Smooth muscle cell (in vitro differentiated cells): ENCODE results near the gene ZNF718. TPM values are rescaled to one million over a fixed set of nuclear protein-coding genes. Genes with fewer than 3 reads are reported as not detected.
"Not testable (repeated sequence)": the region's sequence is repeated elsewhere in the genome, so short reads cannot be mapped to it uniquely, and the experiment has no call there.

ENCODE experiments used
- DNase-seq: peaks from one replicate; lab custom pipeline; 2025; ENCODE audit not compliant: unreplicated experiment; lab: John Stamatoyannopoulos, UW
- H2AFZ ChIP-seq: fragments of 200-600 bp; sonication (generic); 2 replicates; pipeline ENCODE4 v1.6.0; 2016; ENCODE audit warnings: antibody characterized with exemption, low read depth, mild to moderate bottlenecking
- H3F3A ChIP-seq: fragments of 200-600 bp; sonication (generic); 2 replicates; pipeline ENCODE4 v1.6.0; 2017; ENCODE audit warnings: antibody characterized with exemption, low read depth
- H3K27ac ChIP-seq: fragments of 200-600 bp; sonication (generic); 2 replicates; pipeline ENCODE4 v1.5.1; 2016; ENCODE audit warnings: low read depth, mild to moderate bottlenecking
- H3K27me3 ChIP-seq: fragments of 200-600 bp; sonication (generic); 2 replicates; pipeline ENCODE4 v1.6.1; 2016; ENCODE audit warnings: low read depth, mild to moderate bottlenecking
- H3K36me3 ChIP-seq: fragments of 200-600 bp; sonication (generic); 2 replicates; pipeline ENCODE4 v1.5.1; 2016; ENCODE audit warnings: low read depth
- H3K4me1 ChIP-seq: fragments of 200-600 bp; sonication (generic); 2 replicates; pipeline ENCODE4 v1.5.1; 2016; ENCODE audit warnings: low read depth
- H3K4me2 ChIP-seq: fragments of 200-600 bp; sonication (generic); 2 replicates; pipeline ENCODE4 v1.6.0; 2016; ENCODE audit warnings: mild to moderate bottlenecking
- H3K4me3 ChIP-seq: fragments of 200-600 bp; sonication (generic); 2 replicates; pipeline ENCODE4 v1.5.1; 2016; ENCODE audit warnings: mild to moderate bottlenecking
- H3K79me2 ChIP-seq: fragments of 200-600 bp; sonication (generic); 2 replicates; pipeline ENCODE4 v1.6.0; 2016; ENCODE audit warnings: low read depth, mild to moderate bottlenecking
- H3K9ac ChIP-seq: fragments of 200-600 bp; sonication (generic); 2 replicates; pipeline ENCODE4 v1.6.0; 2016; ENCODE audit warnings: low read depth
- H3K9me3 ChIP-seq: fragments of 200-600 bp; sonication (generic); replicated peaks from 2 replicates; pipeline ENCODE4 v1.5.1; 2016; ENCODE audit warnings: low read depth
- H4K20me1 ChIP-seq: fragments of 200-600 bp; sonication (generic); 2 replicates; pipeline ENCODE4 v1.6.0; 2016; ENCODE audit warnings: low read depth
- CTCF ChIP-seq: fragments of 200-600 bp; sonication (generic); IDR thresholded peaks from 2 replicates; pipeline ENCODE4 v1.5.1; 2017; ENCODE audit warnings: borderline replicate concordance, mild to moderate bottlenecking, antibody characterized with exemption; ENCODE audit not compliant: insufficient read depth, poor library complexity, severe bottlenecking
- WGBS: methylation state at CpG from one replicate; pipeline ENCODE4 v1.1.7; 2016; ENCODE audit warnings: low lambda C conversion rate; 5-methylcytosine and 5-hydroxymethylcytosine counted together
- polyA plus RNA-seq: library from polyadenylated mRNA; unstranded; fragments of >200 nt; fragmentation: Nextera tagmentation; extraction: Ambion mirVana; gene quantifications from 2 replicates; pipeline ENCODE4 v1.2.1, GENCODE V29; 2016
- total RNA-seq: library from RNA; depleted of rRNA; stranded (reverse); fragments of >200 nt; gene quantifications from 2 replicates; pipeline ENCODE4 v1.2.3, GENCODE V29; 2014

Gene ZNF718
- 2.1 and 3.4 TPM in 2 replicates for total RNA-seq
- polyA plus RNA-seq: 1.2 and 1.7 TPM in 2 replicates

- peak within 1 kb of the TSS; percentile 92 for H3K4me2 ChIP-seq
- no peaks in the 10 kb centered on the region for H3F3A ChIP-seq
- H3K27me3 ChIP-seq: no peaks in the 10 kb centered on the region
- H3K27ac ChIP-seq: peak within 1 kb of the TSS; percentile 25
- H3K4me1 ChIP-seq: peaks cover 5% of the 10 kb centered on the region
- peak within 1 kb of the TSS; percentile 59 for H3K9ac ChIP-seq
- no peaks in the 10 kb centered on the region for H4K20me1 ChIP-seq
- peak within 1 kb of the TSS; percentile 86 for H3K4me3 ChIP-seq
- TF ChIP-seq CTCF: no peak
- no peaks in the 10 kb centered on the region for H3K36me3 ChIP-seq
- peak within 1 kb of the TSS; percentile 98 for H2AFZ ChIP-seq
- peak; percentile 74 for DNase-seq
- H3K9me3 ChIP-seq: no peaks in the 10 kb centered on the region
- peaks cover 22% of the 10 kb centered on the region for H3K79me2 ChIP-seq
- 1% methylated on average over 44 of the region's 44 CpGs for WGBS
Observed at GRCh38 chr4:124275-125081, at the start of gene ZNF718. ZNF718 (plus strand) TSS chr4:124501; CDS start chr4:124671, 170 bp downstream.

GRCh38 chr4:85951-86350 is 38.4 kb upstream of the ZNF718 start:
- H3K4me1 ChIP-seq: no peaks in the 10 kb centered on the region
- WGBS: 97% methylated on average over 3 of the region's 3 CpGs
- no peak overlapping the region for H3K27ac ChIP-seq
- no peak overlapping the region for H3K9ac ChIP-seq
- TF ChIP-seq CTCF: no peak
- H3K79me2 ChIP-seq: no peaks in the 10 kb centered on the region
- peaks cover 69% of the 10 kb centered on the region for H3K36me3 ChIP-seq
- no peak overlapping the region for H2AFZ ChIP-seq
- H3K4me2 ChIP-seq: no peak overlapping the region
- no peak overlapping the region for H3K4me3 ChIP-seq
- H4K20me1 ChIP-seq: no peaks in the 10 kb centered on the region
- no peak for DNase-seq
- peaks cover 91% of the 10 kb centered on the region for H3K9me3 ChIP-seq
- no peaks in the 10 kb centered on the region for H3F3A ChIP-seq
- H3K27me3 ChIP-seq: no peaks in the 10 kb centered on the region

GRCh38 chr4:86559-87324 is 37.6 kb upstream of the ZNF718 start:
- Histone ChIP-seq H3K9me3 (peaks cover 91% of the 10 kb centered on the region), H3K36me3 (peaks cover 61% of the 10 kb centered on the region)
- H3K9ac ChIP-seq, H3K27me3 ChIP-seq, H3K79me2 ChIP-seq, H4K20me1 ChIP-seq, H3K4me2 ChIP-seq, DNase-seq, H3K27ac ChIP-seq, H3K4me1 ChIP-seq, H3F3A ChIP-seq, H3K4me3 ChIP-seq, H2AFZ ChIP-seq: not testable (repeated sequence)
- 98% methylated on average over 7 of the region's 7 CpGs for WGBS

GRCh38 chr4:98386-98785 is 25.9 kb upstream of the ZNF718 start:
- H3K9me3 ChIP-seq: peaks cover 29% of the 10 kb centered on the region
- H3K36me3 ChIP-seq: peaks cover 4% of the 10 kb centered on the region
- H3F3A ChIP-seq: no peaks in the 10 kb centered on the region
- no peaks in the 10 kb centered on the region for H3K79me2 ChIP-seq
- H3K4me3 ChIP-seq: no peak overlapping the region
- no peak overlapping the region for H2AFZ ChIP-seq
- DNase-seq: no peak
- TF ChIP-seq CTCF: no peak
- no peaks in the 10 kb centered on the region for H3K27me3 ChIP-seq
- no peak overlapping the region for H3K9ac ChIP-seq
- H4K20me1 ChIP-seq: no peaks in the 10 kb centered on the region
- H3K27ac ChIP-seq: no peak overlapping the region
- WGBS: 94% methylated on average over 1 of the region's 1 CpG
- no peaks in the 10 kb centered on the region for H3K4me1 ChIP-seq
- no peak overlapping the region for H3K4me2 ChIP-seq
